Ishikawa (cell line): ENCODE results near the gene ANKRD24.

Source experiments
- RAD21 ChIP-seq: IDR thresholded peaks from 2 replicates; pipeline ENCODE4 v1.6.1; 2012; ENCODE audit warnings: low read depth
- TF ChIP-seq, protein P1 (sequence below): IDR thresholded peaks from 2 replicates; pipeline ENCODE4 v1.6.1; 2012

DNA sequence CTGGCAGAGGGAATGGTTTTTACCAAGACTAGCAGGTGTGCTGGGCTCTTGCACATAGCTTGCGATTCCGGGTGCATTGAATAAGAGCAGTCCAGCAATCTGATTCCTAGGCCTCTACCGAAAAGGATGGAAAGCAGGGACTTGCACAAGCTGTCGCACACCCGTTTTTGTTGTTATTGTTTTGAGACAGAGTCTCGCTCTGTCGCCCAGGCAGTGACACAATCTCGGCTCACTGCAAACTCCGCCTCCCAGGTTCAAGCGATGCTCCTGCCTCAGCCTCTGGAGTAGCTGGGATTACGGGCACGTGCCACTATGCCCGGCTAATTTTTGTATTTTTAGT, 52.3 kb downstream of the ANKRD24 start:
- TF ChIP-seq RAD21: no peak
- TF ChIP-seq, protein P1, sequence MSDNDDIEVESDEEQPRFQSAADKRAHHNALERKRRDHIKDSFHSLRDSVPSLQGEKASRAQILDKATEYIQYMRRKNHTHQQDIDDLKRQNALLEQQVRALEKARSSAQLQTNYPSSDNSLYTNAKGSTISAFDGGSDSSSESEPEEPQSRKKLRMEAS: no peak
